Ovary (tissue), 9 donors: ENCODE data around the gene MRPL21. TPM values are rescaled to one million over a fixed set of nuclear protein-coding genes. Genes with fewer than 3 reads are reported as not detected.
A peak's percentile ranks its signal among the peaks of the same experiment; 100 is the strongest.

Source experiments
- DNase-seq, 5 donors: peaks; one replicate each; pipeline ENCODE4 v3.0.0-alpha.2; 2019 to 2020
- H3K27ac ChIP-seq, 2 donors: fragments of 200-600 bp; one replicate each; pipeline versions ENCODE4 v1.5.1 to v1.8.0; 2019 to 2022
- H3K27me3 ChIP-seq: fragments of 200-600 bp; one replicate; pipeline ENCODE4 v1.8.0; 2022
- H3K36me3 ChIP-seq: fragments of 200-600 bp; sonication (generic); one replicate; pipeline ENCODE4 v1.5.1; 2019
- H3K4me1 ChIP-seq: one replicate; pipeline ENCODE4 v1.8.1; 2013; ENCODE audit warnings: mild to moderate bottlenecking, moderate library complexity; ENCODE audit not compliant: insufficient read depth
- H3K4me3 ChIP-seq: fragments of 200-600 bp; sonication (generic); one replicate; pipeline ENCODE4 v1.5.1; 2017
- H3K9me3 ChIP-seq, 2 donors: fragments of 200-600 bp in 1 of 2; sonication (generic) in 1 of 2; one replicate each; pipeline versions ENCODE4 v1.5.1 to v1.8.1; 2013 to 2019; ENCODE audit warnings: mild to moderate bottlenecking in 1 of 2, moderate library complexity in 1 of 2
- EP300 ChIP-seq: sonication (generic); formaldehyde crosslinking; IDR thresholded peaks from one replicate; pipeline ENCODE4 v1.6.1; 2017; ENCODE audit warnings: antibody characterized with exemption
- POLR2A ChIP-seq: fragments of 450-650 bp; IDR thresholded peaks from one replicate; pipeline ENCODE4 v1.6.1; 2017; ENCODE audit warnings: antibody characterized with exemption, mild to moderate bottlenecking, moderate library complexity
- WGBS, 3 donors: extraction: QIAGEN DNeasy Blood & Tissue Kit in 1 of 3; methylation state at CpG; one replicate each; pipeline versions ENCODE4 v1.1.5 to v1.1.7; 2013 to 2017; 5-methylcytosine and 5-hydroxymethylcytosine counted together
- intact Hi-C, 4 donors: fragments of 100-400 bp; cut with DNase I; formaldehyde crosslinking; loops; one replicate each; pipeline versions ENCODE4 v1.11.0 to v1.15.1; 2022 to 2023
- polyA plus RNA-seq, 2 donors: library from polyadenylated mRNA; stranded (reverse); fragments of 200-250 nt in 1 of 2; fragments of 350-450 nt in 1 of 2; fragmentation: Illumina TruSeq in 1 of 2; extraction: RNeasy Lipid Tissue Mini Kit (QIAGEN cat#74804) in 1 of 2; gene quantifications; one replicate each; pipeline ENCODE4 v1.2.3, GENCODE V29; 2013 to 2014
- total RNA-seq, 7 donors: library from RNA; depleted of rRNA in 2 of 7; stranded (reverse); fragments of >200 nt in 2 of 7; fragmentation: NEBNext Ultra II Directional in 3 of 7; extraction: Animal tissue kit (Norgen Biotek cat#: 25700) in 3 of 7; gene quantifications; one replicate each; pipeline versions ENCODE4 v1.1.0 to v1.2.4, GENCODE V29; 2016 to 2023
- TF ChIP-seq, protein P1 (sequence below), 3 donors: fragments of 450-650 bp in 2 of 3; fragments of 200-600 bp in 1 of 3; IDR thresholded peaks; one replicate each; pipeline versions ENCODE4 v1.5.1 to v1.8.0; 2016 to 2022; ENCODE audit warnings: antibody characterized with exemption in 3 of 3, mild to moderate bottlenecking in 1 of 3
- donor health status: DM: no; HTN: no; CAD: no; lungs with moderate emphysema.
- donor health status: DM: no; HTN: no; CAD: no.
- donor health status: Bipolar disorder and iron deficiency.
- donor health status: DM: yes; HTN: yes; CAD: no.
- donor health status: DM: no; HTN: no; CAD: no.
- donor health status: DM: yes; HTN: yes; CAD: no.

MRPL21 gene
- total and polyA plus RNA-seq, 9 donors = 40.3 to 74.7 (median 59.3) TPM

DNA sequence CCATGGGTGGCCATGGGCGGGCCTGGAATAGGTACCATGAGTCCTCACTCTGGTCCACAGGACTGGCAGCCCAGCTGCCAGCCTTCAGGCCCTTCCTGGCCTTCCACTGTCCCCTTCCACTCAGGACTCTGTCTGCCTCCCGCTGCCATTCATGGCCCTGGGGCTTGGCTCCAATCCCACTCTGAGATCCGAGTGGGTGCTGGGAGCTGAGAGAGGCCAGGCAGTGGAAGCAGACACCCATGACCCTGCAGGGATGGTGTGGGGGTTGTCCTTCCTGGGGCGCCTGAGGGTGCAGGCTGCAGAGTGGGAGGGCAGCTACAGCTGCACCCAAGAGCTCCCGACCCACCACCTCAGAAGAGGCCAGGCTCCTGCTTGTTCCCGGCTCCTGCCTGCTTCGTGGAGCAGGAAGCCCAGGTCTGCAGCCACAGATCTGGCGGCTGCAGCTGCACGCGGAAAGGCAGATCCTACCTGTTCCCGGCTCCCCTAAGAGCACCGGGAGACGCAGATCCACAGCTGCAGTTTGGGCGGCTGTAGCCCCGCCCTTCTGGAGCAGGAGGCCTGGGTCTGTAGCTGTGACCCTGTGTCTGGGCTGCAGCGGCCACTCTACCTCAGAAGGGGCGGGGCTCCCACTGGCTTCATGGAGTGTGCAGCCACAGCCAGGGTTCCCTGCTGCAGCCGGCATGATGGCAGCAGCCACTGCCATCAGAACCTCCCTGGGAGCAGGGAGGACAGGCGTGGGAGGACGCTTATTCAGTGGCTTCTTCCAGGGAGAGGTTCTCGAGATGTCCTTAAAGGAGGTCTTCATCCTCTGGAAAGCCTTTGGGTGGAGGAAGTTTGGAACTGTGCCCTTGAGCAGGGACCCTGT, 27.6 kb upstream of the MRPL21 start:
- DNase-seq = no peak
- WGBS, 3 donors = 90 to 94% (median 92%) methylated on average over 19 to 21 of the region's 21 CpGs
- Histone ChIP-seq H3K4me1 (no peaks in the 10 kb centered on the region), H3K36me3 (no peaks in the 10 kb centered on the region), H3K4me3 (no peak overlapping the region), H3K27ac (no peak overlapping the region), H3K9me3 (no peaks in the 10 kb centered on the region), H3K27me3 (no peaks in the 10 kb centered on the region)
- TF ChIP-seq, protein P1, sequence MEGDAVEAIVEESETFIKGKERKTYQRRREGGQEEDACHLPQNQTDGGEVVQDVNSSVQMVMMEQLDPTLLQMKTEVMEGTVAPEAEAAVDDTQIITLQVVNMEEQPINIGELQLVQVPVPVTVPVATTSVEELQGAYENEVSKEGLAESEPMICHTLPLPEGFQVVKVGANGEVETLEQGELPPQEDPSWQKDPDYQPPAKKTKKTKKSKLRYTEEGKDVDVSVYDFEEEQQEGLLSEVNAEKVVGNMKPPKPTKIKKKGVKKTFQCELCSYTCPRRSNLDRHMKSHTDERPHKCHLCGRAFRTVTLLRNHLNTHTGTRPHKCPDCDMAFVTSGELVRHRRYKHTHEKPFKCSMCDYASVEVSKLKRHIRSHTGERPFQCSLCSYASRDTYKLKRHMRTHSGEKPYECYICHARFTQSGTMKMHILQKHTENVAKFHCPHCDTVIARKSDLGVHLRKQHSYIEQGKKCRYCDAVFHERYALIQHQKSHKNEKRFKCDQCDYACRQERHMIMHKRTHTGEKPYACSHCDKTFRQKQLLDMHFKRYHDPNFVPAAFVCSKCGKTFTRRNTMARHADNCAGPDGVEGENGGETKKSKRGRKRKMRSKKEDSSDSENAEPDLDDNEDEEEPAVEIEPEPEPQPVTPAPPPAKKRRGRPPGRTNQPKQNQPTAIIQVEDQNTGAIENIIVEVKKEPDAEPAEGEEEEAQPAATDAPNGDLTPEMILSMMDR (IDR thresholded peaks at IDR 0.05) = no peak
- TF ChIP-seq POLR2A (no peak), EP300 (no peak)
- intact Hi-C loops = loop anchor here in 1 of 4 donors (10.0 kb wide), 1 partner anchor 694 kb away; no protein-coding TSS in a partner anchor

DNA sequence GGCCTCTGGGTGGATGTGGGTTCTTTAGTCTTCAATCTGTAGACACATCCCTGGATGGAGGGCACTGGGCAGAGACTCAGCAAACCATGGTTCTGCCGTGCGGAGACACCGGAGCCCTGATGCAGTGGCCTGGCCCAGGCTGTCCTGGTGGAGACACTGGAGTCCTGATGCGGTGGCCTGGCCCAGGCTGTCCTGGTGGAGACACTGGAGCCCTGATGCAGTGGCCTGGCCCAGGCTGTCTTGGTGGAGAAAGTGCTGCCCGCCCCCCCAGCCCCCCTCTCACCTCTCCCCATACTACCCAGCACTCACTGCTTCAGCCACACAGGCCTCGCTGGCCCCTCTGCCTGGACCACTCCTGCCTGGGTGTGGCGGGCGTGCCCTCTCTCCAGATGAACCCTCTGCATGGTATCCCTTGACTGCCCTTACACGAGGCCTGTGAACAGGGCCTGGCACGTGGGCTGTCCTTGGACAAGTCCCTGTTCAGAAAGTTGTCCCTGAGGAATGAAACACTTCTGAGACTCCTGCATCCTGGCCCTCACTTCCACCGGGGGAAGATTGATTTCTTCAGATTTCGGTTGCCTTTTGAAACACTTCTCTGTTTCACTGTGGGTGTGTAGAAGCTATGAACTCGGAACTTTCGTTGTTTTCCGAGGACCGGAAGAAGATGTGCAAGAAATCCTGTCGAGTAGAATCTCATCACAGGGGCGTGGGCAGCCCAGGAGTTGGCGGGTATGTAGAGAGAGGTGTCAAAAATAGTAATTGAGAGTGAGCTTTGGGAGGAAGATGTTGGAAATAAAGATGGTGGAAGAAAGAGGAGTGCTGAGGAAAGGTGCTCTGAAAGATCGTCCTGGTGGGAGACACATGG, 26.3 kb upstream of the MRPL21 start:
- no peaks in the 10 kb centered on the region for H3K27me3 ChIP-seq
- no peaks in the 10 kb centered on the region for H3K36me3 ChIP-seq
- TF ChIP-seq EP300 (no peak), POLR2A (no peak)
- TF ChIP-seq, protein P1 (IDR thresholded peaks at IDR 0.05) = no peak
- WGBS, 3 donors = 92 to 98% (median 95%) methylated on average over 20 of the region's 20 CpGs
- no peak overlapping the region for H3K4me3 ChIP-seq
- H3K4me1 ChIP-seq = no peaks in the 10 kb centered on the region
- H3K9me3 ChIP-seq = no peaks in the 10 kb centered on the region
- H3K27ac ChIP-seq = no peak overlapping the region
- intact Hi-C loops = loop anchor here in 2 of 4 donors (10.0 kb wide), 2 partner anchors 125 to 695 kb away; no protein-coding TSS in a partner anchor
- DNase-seq = no peak

DNA sequence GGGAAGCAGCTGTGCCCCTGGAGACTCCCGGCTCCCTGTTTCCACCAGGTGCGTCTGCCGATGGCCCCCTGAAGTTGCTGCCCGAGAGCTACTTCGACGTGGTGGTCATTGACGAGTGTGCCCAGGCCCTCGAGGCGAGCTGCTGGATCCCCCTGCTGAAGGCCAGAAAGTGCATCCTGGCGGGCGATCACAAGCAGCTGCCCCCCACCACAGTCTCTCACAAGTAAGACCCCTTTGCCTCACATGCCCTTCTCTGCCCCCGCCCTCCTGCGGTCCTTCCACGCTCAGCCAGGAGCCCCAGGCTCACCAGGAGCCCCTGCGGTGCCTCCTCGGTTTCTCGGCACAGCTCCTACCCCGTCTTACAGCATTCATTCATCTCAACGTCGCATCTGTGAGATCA, 25.5 kb upstream of the MRPL21 start:
- no peak for TF ChIP-seq EP300
- TF ChIP-seq POLR2A = no peak
- TF ChIP-seq, protein P1 (IDR thresholded peaks at IDR 0.05) = no peak
- no peak for DNase-seq
- no peak overlapping the region for H3K4me3 ChIP-seq
- intact Hi-C loops = loop anchor here in 1 of 4 donors (10.0 kb wide), 1 partner anchor 126 kb away; no protein-coding TSS in a partner anchor
- WGBS, 3 donors = 94 to 97% (median 95%) methylated on average over 20 of the region's 20 CpGs
- H3K36me3 ChIP-seq = no peaks in the 10 kb centered on the region
- no peaks in the 10 kb centered on the region for H3K4me1 ChIP-seq
- H3K27ac ChIP-seq = no peak overlapping the region
- no peaks in the 10 kb centered on the region for H3K27me3 ChIP-seq
- peaks cover 0 to 5% of the 10 kb centered on the region in 2 donors for H3K9me3 ChIP-seq

DNA sequence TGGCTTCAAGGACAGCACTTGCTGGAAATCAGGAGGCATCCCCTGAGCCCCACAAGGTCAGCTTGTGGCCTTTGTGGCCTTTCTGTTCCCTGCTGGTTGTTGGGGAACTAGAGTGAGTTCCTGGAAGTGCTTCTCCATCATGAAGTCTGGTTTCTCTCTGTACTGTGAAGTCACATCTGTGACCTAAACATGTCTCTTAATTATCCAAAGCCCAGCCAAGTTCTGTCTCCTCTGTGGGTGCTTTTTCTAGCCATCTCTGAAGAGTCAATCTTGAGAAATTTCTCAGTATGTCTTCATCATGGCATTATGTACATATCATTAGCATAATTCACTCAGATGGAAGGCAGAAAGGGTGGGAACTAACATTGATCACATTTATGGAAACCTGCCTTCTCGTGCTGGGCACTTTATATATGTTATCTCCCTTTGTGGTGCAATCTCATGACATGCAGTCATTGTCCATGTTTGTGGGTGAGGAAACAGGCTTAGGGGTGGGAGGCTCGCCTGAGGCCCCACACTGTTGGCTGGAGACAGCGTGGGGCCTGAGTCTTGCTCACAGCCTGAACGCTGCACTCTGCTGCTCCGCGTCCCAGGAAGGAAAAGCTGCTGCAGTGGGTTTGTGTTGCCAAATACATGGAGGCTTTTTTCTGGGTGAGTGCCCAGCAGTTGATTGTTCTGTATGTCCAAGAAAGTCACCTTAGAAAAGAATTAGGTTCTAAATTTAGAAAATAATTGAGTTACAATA, 24.7 kb upstream of the MRPL21 start:
- no peak overlapping the region for H3K4me3 ChIP-seq
- H3K36me3 ChIP-seq = no peaks in the 10 kb centered on the region
- peak overlapping the region in 1 of 2 donors; percentile 11 for H3K27ac ChIP-seq
- DNase-seq = peak in 1 of 5 donors; percentile 54
- H3K4me1 ChIP-seq = no peaks in the 10 kb centered on the region
- WGBS, 3 donors = 88 to 91% (median 90%) methylated on average over 6 of the region's 6 CpGs
- TF ChIP-seq EP300 = peak; percentile 46
- TF ChIP-seq, protein P1 (IDR thresholded peaks at IDR 0.05) = no peak
- intact Hi-C loops = loop anchor here in 1 of 4 donors (10.0 kb wide), 1 partner anchor 126 kb away; no protein-coding TSS in a partner anchor
- peaks cover 0 to 5% of the 10 kb centered on the region in 2 donors for H3K9me3 ChIP-seq
- no peaks in the 10 kb centered on the region for H3K27me3 ChIP-seq
